H1 (cell line): ENCODE data around the gene GDPD5. TPM values are rescaled to one million over a fixed set of nuclear protein-coding genes. Genes with fewer than 3 reads are reported as not detected.

Source experiments
- CTCF ChIA-PET: fragments of 300-600 bp; sonication (Branson Sonifier 250); formaldehyde crosslinking; loops from one replicate; lab custom pipeline; 2021; ENCODE audit not compliant: partially characterized antibody; lab: Charles Lee
- POLR2A ChIA-PET: fragments of 300-600 bp; sonication (Branson Sonifier 250); formaldehyde crosslinking; loops from one replicate; lab custom pipeline; 2021; ENCODE audit warnings: inconsistent platforms; ENCODE audit not compliant: partially characterized antibody; lab: Charles Lee
- DNase-seq, 2 experiments: peaks; one replicate each; pipeline versions ENCODE4 v3.0.0 to v3.0.0-alpha.2; 2010 to 2022; ENCODE audit warnings: low spot score in 2 of 2, low read depth in 1 of 2, mixed read lengths in 1 of 2
- FAIRE-seq: peaks from 2 replicates; lab custom pipeline; 2011; peaks lifted over from hg19 to GRCh38; lab: Jason Lieb, UNC
- H2AFZ ChIP-seq: 2 replicates; pipeline ENCODE4 v1.8.1; 2012; ENCODE audit warnings: low read length, inconsistent platforms
- H2AK5ac ChIP-seq: 2 replicates; pipeline ENCODE4 v1.6.1; 2013; ENCODE audit warnings: low read depth, low read length
- H2BK120ac ChIP-seq: replicated peaks from 2 replicates; pipeline ENCODE3; 2013; ENCODE audit warnings: low read depth, low read length, inconsistent platforms
- H2BK12ac ChIP-seq: 2 replicates; pipeline ENCODE4 v1.6.1; 2013; ENCODE audit warnings: low read depth, low read length
- H2BK15ac ChIP-seq: 2 replicates; pipeline ENCODE4 v1.6.1; 2013; ENCODE audit warnings: low read length
- H2BK20ac ChIP-seq: 2 replicates; pipeline ENCODE4 v1.6.1; 2013; ENCODE audit warnings: low read length
- H2BK5ac ChIP-seq: 2 replicates; pipeline ENCODE4 v1.6.1; 2013; ENCODE audit warnings: low read depth, low read length
- H3K14ac ChIP-seq: 2 replicates; pipeline ENCODE4 v1.6.1; 2013; ENCODE audit warnings: inconsistent platforms; ENCODE audit not compliant: insufficient read length
- H3K18ac ChIP-seq: 2 replicates; pipeline ENCODE4 v1.6.1; 2013; ENCODE audit warnings: low read length; ENCODE audit errors: extremely low read depth
- H3K23ac ChIP-seq: 2 replicates; pipeline ENCODE4 v1.6.1; 2013; ENCODE audit warnings: inconsistent platforms; ENCODE audit not compliant: insufficient read length
- H3K23me2 ChIP-seq: 2 replicates; pipeline ENCODE4 v1.6.1; 2013; ENCODE audit warnings: low read depth, low read length
- H3K27ac ChIP-seq: 2 replicates; pipeline ENCODE4 v1.6.1; 2011; ENCODE audit warnings: low read depth, low read length, inconsistent platforms
- H3K27me3 ChIP-seq, 4 experiments: replicated peaks in 1 of 4; 1 replicate in 1 of 4; 2 replicates in 3 of 4; pipeline versions ENCODE4 v1.6.1 to v1.8.1; 2011 to 2013; ENCODE audit warnings: low read length in 3 of 4, mild to moderate bottlenecking in 3 of 4, inconsistent platforms in 2 of 4, mixed read lengths in 2 of 4, moderate library complexity in 1 of 4; ENCODE audit not compliant: control insufficient read depth in 3 of 4, insufficient read depth in 3 of 4; ENCODE audit errors: extremely low read depth in 1 of 4
- H3K36me3 ChIP-seq, 4 experiments: 2 replicates each; pipeline versions ENCODE4 v1.6.1 to v1.8.1; 2011 to 2013; ENCODE audit warnings: mild to moderate bottlenecking in 4 of 4, low read length in 3 of 4, moderate library complexity in 2 of 4, control low read depth in 1 of 4, inconsistent platforms in 1 of 4; ENCODE audit not compliant: insufficient read depth in 4 of 4, control insufficient read depth in 2 of 4
- H3K4ac ChIP-seq: replicated peaks from 2 replicates; pipeline ENCODE3; 2013; ENCODE audit warnings: low read length, low read depth, mixed read lengths, inconsistent platforms; ENCODE audit not compliant: insufficient read length
- H3K4me1 ChIP-seq, 4 experiments: replicated peaks in 1 of 4; 1 replicate in 1 of 4; 2 replicates in 3 of 4; pipeline versions ENCODE4 v1.6.1 to v1.8.1; 2011 to 2013; ENCODE audit warnings: low read length in 3 of 4, inconsistent platforms in 2 of 4, mixed read lengths in 1 of 4; ENCODE audit not compliant: insufficient read depth in 4 of 4, control insufficient read depth in 3 of 4
- H3K4me2 ChIP-seq, 2 experiments: 2 replicates each; pipeline versions ENCODE4 v1.6.1 to v1.8.1; 2011 to 2013; ENCODE audit warnings: low read depth in 2 of 2, low read length in 2 of 2, control low read depth in 1 of 2, inconsistent platforms in 1 of 2, mild to moderate bottlenecking in 1 of 2; ENCODE audit not compliant: insufficient read depth in 1 of 2
- H3K4me3 ChIP-seq, 4 experiments: fragments of 200-600, 300-600 bp in 1 of 4; sonication (generic), shearing (Covaris generic), sonication (Bioruptor Twin) in 1 of 4; 2 replicates each; pipeline versions ENCODE4 v1.5.1 to v1.8.1; 2011 to 2016; ENCODE audit warnings: low read length in 4 of 4, low read depth in 3 of 4, control low read depth in 2 of 4, inconsistent platforms in 2 of 4, mild to moderate bottlenecking in 2 of 4, mixed read lengths in 1 of 4, moderate library complexity in 1 of 4; ENCODE audit not compliant: insufficient read depth in 2 of 4; ENCODE audit errors: extremely low read depth in 1 of 4
- H3K56ac ChIP-seq: replicated peaks from 2 replicates; pipeline ENCODE3; 2013; ENCODE audit warnings: low read depth, mild to moderate bottlenecking, mixed read lengths, low read length, inconsistent platforms; ENCODE audit not compliant: insufficient read length
- H3K79me1 ChIP-seq: 2 replicates; pipeline ENCODE4 v1.6.1; 2013; ENCODE audit warnings: low read depth, low read length, control low read depth
- H3K79me2 ChIP-seq, 2 experiments: 2 replicates each; pipeline versions ENCODE4 v1.6.1 to v1.8.1; 2012 to 2013; ENCODE audit warnings: low read length in 2 of 2, mild to moderate bottlenecking in 2 of 2, inconsistent platforms in 1 of 2; ENCODE audit not compliant: insufficient read depth in 2 of 2, control insufficient read depth in 1 of 2
- H3K9ac ChIP-seq, 4 experiments: replicated peaks in 1 of 4; 1 replicate in 1 of 4; 2 replicates in 3 of 4; pipeline versions ENCODE4 v1.6.1 to v1.8.1; 2011 to 2013; ENCODE audit warnings: low read depth in 3 of 4, low read length in 3 of 4, control low read depth in 2 of 4, mild to moderate bottlenecking in 2 of 4, moderate library complexity in 2 of 4, inconsistent platforms in 1 of 4; ENCODE audit errors: extremely low read depth in 1 of 4
- H3K9me3 ChIP-seq, 2 experiments: 2 replicates each; pipeline versions ENCODE4 v1.6.1 to v1.8.1; 2012 to 2013; ENCODE audit warnings: mild to moderate bottlenecking in 2 of 2, moderate library complexity in 2 of 2, control low read depth in 1 of 2, inconsistent platforms in 1 of 2, low read depth in 1 of 2, low read length in 1 of 2, mixed read lengths in 1 of 2; ENCODE audit not compliant: insufficient read depth in 2 of 2
- H4K20me1 ChIP-seq, 2 experiments: replicated peaks in 1 of 2; 2 replicates each; pipeline versions ENCODE3 to v1.8.1; 2011 to 2013; ENCODE audit warnings: inconsistent platforms in 2 of 2, low read length in 2 of 2, mild to moderate bottlenecking in 1 of 2; ENCODE audit not compliant: insufficient read depth in 2 of 2, control insufficient read depth in 1 of 2
- H4K5ac ChIP-seq: 2 replicates; pipeline ENCODE4 v1.6.1; 2013; ENCODE audit warnings: low read length, low read depth, mixed read lengths, inconsistent platforms; ENCODE audit not compliant: insufficient read length
- H4K8ac ChIP-seq: 2 replicates; pipeline ENCODE4 v1.8.0; 2013; ENCODE audit warnings: mild to moderate bottlenecking, moderate library complexity, low read length, inconsistent platforms; ENCODE audit not compliant: insufficient read depth; ENCODE audit errors: extremely low read depth
- H4K91ac ChIP-seq: replicated peaks from 2 replicates; pipeline ENCODE3; 2013; ENCODE audit warnings: low read length, mixed read lengths, inconsistent platforms; ENCODE audit not compliant: insufficient read length
- E2F6 ChIP-seq: IDR thresholded peaks from 2 replicates; pipeline ENCODE4 v1.6.1; 2012; ENCODE audit warnings: inconsistent platforms
- POLR2AphosphoS5 ChIP-seq: IDR thresholded peaks from 2 replicates; pipeline ENCODE4 v1.6.1; 2011; ENCODE audit warnings: low read depth, low read length
- SAP30 ChIP-seq: fragments of 300-600 bp; sonication (generic); IDR thresholded peaks from 2 replicates; pipeline ENCODE4 v1.7.1; 2012; ENCODE audit warnings: low read length, moderate library complexity, mild to moderate bottlenecking, inconsistent platforms; ENCODE audit not compliant: insufficient read depth, insufficient replicate concordance
- SIX5 ChIP-seq: IDR thresholded peaks from 2 replicates; pipeline ENCODE4 v1.6.1; 2011; ENCODE audit warnings: mild to moderate bottlenecking, low read depth, low read length
- SP2 ChIP-seq: IDR thresholded peaks from 2 replicates; pipeline ENCODE4 v1.6.1; 2012; ENCODE audit warnings: mild to moderate bottlenecking, low read length, inconsistent platforms
- SRF ChIP-seq: IDR thresholded peaks from 2 replicates; pipeline ENCODE4 v1.6.1; 2011; ENCODE audit warnings: mild to moderate bottlenecking, low read depth, low read length, moderate library complexity
- WGBS, 2 experiments: shearing (Covaris generic) in 1 of 2; methylation state at CpG; one replicate each; pipeline versions ENCODE4 v1.1.6 to v1.1.7; 2013 to 2015; ENCODE audit warnings: low lambda C conversion rate in 2 of 2, mixed read lengths in 2 of 2, inconsistent platforms in 1 of 2, low coverage in 1 of 2, missing lambda C conversion rate in 1 of 2; ENCODE audit not compliant: insufficient replicate concordance in 2 of 2, insufficient coverage in 1 of 2, insufficient read length in 1 of 2; ENCODE audit errors: extremely low coverage in 1 of 2, missing lambda C conversion rate in 1 of 2; 5-methylcytosine and 5-hydroxymethylcytosine counted together
- polyA plus RNA-seq, 7 experiments: library from polyadenylated mRNA; depleted of rRNA in 3 of 7; stranded (reverse) in 5 of 7; unstranded in 2 of 7; fragments of >200 nt in 5 of 7; fragments of 200-250 nt in 2 of 7; gene quantifications; 1 replicate in 5 of 7; 2 replicates in 1 of 7; 4 replicates in 1 of 7; pipeline versions ENCODE4 v1.2.1 to v1.2.3, GENCODE V29; 2011 to 2013; ENCODE audit warnings: missing spikeins in 2 of 7, mixed read lengths in 2 of 7
- total RNA-seq: library from RNA; stranded (reverse); fragmentation: NEBNext Ultra II Directional; extraction: Animal tissue kit (Norgen Biotek cat#: 25700); gene quantifications from 2 replicates; pipeline ENCODE4 v1.2.1, GENCODE V29; 2021

GDPD5 gene
- total and polyA plus RNA-seq, 2 of the 8 experiments (the other 6 are each of a cell fraction or from before 2014, with no cell fraction given), result 7.8 to 8.6 TPM

- Histone ChIP-seq H2BK15ac (no peak overlapping the region), H2BK5ac (no peak overlapping the region), H2BK12ac (no peak overlapping the region), H3K23ac (no peak overlapping the region), H4K8ac (no peak overlapping the region; the same call in 1 of the 2 replicates), H3K79me2 (no peaks in the 10 kb centered on the region), H3K14ac (no peak overlapping the region), H2AFZ (no peak overlapping the region), H3K27ac (no peak overlapping the region), H3K4ac (no peak overlapping the region), H2BK20ac (no peak overlapping the region), H3K23me2 (peaks cover 5% of the 10 kb centered on the region; the same call in 1 of the 2 replicates), H3K4me2 (no peak overlapping the region), H3K56ac (no peak overlapping the region), H3K4me3 (no peak overlapping the region), H3K18ac (no peak overlapping the region), H3K36me3 (no peaks in the 10 kb centered on the region), H3K9ac (no peak overlapping the region), H3K27me3 (peaks cover 7 to 22% (median 17%) of the 10 kb centered on the region in 4 experiments), H4K5ac (no peak overlapping the region), H3K79me1 (no peaks in the 10 kb centered on the region), H4K91ac (no peak overlapping the region), H2AK5ac (no peak overlapping the region), H3K9me3 (no peaks in the 10 kb centered on the region), H4K20me1 (peaks cover 2 to 4% of the 10 kb centered on the region in 2 experiments), H2BK120ac (no peak overlapping the region), H3K4me1 (peaks cover 0 to 32% (median 14%) of the 10 kb centered on the region in 4 experiments; a peak in 6 of 7 replicates)
- ChIA-PET CTCF (interaction anchor here (0.6 to 13.1 kb wide), 14 partner anchors 6 to 269 kb away, joined by 3 to 133 read pairs (median 4); no protein-coding TSS in a partner anchor), POLR2A (interaction anchor here (0.7 to 27.9 kb wide), 5 partner anchors 8 to 53 kb away, joined by 3 to 570 read pairs (median 4); partner anchors contain the start of gene RPS3)
- WGBS, 2 experiments, result 96% methylated on average over 9 of the region's 9 CpGs; no CpG with 5 or more reads in 1 of the 2 experiments
- DNase-seq, result no peak
- no peak for FAIRE-seq
- TF ChIP-seq SRF (no peak), E2F6 (no peak), SAP30 (no peak), SP2 (no peak), POLR2AphosphoS5 (no peak), SIX5 (no peak)
These were observed 88.9 kb downstream of the GDPD5 start for GRCh38 chr11:75436806-75437205.
